ENCODE results near the gene P3H1.

The P3H1 gene

DNA sequence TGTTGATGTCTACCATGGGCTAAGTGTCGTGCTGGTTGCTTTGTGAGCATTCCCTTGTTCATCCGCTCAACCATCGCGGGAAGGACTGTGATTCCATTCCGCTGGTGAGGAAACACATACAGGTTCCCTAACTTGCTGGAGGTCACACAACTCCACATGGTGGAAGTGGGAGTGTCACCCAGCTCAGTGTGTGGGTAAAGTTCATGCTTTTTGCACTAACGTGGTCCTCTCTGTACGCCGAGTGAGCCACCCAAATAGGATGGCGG lies 22.7 kb downstream of the P3H1 start:
- no peak for DNase-seq (ENCODE audit: low spot score)

DNA sequence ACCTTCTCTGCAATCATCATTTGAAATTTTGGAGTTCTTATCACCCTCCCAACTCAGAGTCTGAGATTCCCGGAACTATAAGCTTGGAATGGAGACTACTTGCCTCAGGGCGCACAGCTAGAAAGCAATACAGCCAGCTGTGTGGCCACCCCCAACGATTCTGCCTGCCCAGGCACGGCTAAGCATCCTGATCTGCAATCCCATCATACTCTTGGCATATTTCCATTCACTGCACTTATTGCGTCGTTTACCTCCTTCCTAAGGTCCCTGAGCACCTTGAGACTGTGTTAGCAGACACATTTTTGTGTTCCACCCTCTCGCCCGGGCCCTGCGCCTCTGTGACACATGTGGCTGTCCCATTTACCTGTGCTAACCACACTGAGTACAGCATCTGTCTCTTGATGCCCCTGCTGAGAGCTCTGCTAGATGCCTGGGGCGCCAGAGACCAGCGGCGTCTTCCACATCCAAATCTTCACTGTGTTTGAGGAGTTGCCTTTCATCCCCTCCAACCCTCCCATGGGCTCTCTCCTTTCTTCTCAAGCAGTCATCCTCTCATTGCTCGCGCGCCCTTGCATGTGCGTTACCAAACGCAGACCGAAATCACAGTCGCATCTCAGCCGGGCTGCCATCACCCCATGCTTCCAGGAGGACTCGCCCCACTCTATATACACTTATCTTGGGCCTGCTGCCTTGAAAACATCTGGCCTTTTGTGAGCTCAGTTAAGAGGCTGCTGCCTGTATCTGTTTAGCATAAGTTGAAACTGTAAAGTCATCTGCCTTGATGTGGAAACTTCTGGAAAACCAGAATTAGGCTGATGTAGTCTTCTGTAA lies 23.3 kb downstream of the P3H1 start:
- DNase-seq (ENCODE audit: low spot score), result no peak

- DNase-seq (ENCODE audit: low spot score), result no peak
These were observed 24.1 kb downstream of the P3H1 start for GRCh38 chr1:42742617-42743316.

DNA sequence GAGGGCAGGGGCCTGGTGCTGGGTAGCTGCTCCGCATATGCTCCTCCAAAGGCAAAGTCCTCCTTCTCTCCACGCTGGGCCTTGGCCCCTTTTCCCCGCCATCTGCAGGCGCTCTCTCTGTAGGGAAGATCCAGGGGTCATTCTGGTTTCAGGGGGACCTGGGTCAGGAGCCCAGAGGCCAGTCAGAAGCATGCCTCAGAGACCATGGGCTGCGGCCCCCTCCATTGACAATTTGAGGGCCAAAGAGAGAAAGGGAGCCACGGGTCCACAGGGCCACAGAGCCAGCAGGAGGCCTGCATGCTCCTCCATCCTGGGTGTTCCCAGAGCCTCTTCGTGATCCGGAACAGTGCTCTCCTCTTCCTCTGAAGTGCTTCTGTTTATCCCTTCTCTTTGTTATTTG lies 24.7 kb downstream of the P3H1 start:
- DNase-seq (ENCODE audit: low spot score), result no peak

DNA sequence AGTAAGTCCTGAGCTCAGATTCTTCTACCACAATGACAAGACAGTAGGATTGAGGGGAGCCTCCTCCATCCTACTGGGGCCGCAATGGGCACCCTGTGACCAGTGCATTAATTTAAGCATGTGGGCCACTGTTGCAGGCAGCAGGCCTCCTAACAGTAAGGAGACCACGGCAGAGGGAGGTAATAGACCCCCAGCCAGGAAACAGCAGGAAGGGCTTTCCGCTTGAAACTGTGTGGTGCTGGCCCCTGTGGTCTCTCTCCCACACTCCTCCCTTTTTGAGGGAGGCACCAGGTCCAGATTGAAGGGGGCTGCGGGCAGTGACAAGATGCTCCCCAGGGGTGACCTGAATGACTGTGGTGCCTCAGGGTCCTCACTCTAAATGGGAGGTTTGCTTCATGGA lies 25.1 kb downstream of the P3H1 start:
- no peak for DNase-seq (ENCODE audit: low spot score)

DNA sequence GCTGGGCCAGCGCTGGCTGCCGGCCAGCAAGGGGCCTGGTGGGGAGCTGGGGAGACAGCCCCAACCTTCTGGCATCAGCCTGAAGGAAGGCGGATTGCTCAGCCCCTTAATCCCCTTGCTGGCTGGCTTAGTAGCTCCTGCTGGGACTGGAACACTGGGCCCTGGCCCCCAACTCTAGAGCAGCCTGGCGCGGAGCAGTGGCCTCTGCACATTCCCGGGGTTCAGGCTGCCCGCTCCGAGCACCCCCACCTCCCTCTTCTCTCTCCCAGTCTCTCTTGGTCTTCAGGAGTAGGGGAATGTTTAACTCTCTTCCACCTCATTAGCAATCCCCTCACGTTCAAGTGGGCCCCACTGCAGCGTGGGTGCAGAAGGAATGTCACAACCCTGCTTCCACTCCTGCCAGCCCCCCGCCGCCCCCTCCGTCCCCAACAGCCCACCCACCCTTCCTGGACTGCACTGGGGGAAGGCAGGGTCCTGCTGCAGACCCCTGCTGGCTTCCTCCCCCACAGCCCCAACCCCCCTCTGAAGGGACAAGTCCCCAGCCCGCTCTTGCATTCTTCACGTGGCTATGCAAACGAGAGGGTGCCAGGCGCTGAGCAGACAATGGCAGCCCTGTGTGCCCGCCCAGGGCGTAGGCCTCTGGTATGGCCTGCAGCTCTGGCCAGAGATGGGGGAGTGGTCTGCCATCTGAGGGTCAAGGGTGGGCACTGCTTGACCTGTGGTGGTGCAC lies 25.8 kb downstream of the P3H1 start:
- no peak for DNase-seq (ENCODE audit: low spot score)

- DNase-seq (ENCODE audit: low spot score), result no peak
These were observed 26.8 kb downstream of the P3H1 start, which contains the start of gene CLDN19 for GRCh38 chr1:42739753-42740700. Gene CLDN19 (minus strand): TSS chr1:42740236. CDS start chr1:42740063, 173 bp downstream.

DNA sequence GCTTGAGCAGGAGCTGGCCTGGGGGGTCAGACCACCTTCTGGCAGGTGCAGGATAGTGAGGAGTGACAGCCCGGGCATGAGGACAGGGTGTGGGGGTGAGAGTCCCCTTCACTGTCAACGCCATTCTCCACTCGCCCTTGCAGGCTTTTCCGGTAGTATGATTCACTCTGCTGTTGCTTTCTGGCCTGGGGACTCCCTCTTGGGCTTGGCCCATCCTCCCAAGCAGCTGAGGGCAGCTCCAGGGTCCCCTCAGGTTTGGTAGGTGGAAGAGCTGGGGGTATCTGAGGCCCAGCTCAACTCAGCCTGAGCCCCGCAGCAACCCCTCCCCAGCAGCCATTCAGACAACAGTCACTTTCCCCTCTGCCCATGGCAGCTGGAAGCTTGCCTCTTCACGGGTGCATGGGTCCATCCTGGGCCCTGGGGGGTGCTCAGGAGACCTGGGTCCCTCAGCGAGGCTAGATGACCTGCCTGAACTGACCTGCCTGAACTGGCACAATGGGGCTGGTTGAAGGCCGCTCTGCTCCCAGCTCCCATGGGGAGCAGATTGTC lies 28.1 kb downstream of the P3H1 start:
- DNase-seq (ENCODE audit: low spot score), result no peak

- DNase-seq (ENCODE audit: low spot score), result no peak
These were observed 28.7 kb downstream of the P3H1 start for GRCh38 chr1:42737986-42738677.

- DNase-seq (ENCODE audit: low spot score), result no peak
These were observed 29.6 kb downstream of the P3H1 start for GRCh38 chr1:42737257-42737656.

DNA sequence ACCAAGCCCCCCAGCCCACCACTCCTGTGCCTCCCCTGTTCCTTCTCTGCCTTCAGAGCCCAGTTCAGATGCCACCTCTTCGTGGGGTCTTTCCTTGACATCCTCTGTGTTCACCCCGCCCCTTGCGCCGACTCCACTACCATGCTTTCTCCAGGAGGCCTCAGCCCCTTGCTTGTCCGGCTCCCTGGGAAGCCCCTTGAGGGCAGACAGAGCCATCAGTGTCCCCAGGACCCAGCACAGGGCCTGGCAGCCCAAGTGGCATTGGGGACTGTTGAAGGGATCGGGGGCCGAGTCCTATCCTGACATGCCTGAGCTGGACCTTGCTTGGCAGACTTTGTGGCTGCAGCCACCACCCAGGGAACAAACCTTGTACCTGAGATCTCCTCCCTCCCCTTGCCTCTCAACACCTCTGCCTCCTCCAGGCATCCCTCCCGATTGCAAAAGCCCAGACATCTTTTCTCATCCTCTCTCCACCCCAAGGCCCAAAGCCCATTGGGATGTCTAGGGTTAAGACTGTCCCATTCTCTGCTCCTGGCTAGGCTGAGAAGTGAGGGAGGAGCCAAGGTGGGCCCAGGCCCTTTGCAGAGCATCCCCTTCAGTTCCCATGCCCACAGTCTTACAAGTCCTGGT lies 30.1 kb downstream of the P3H1 start:
- DNase-seq (ENCODE audit: low spot score), result no peak

DNA sequence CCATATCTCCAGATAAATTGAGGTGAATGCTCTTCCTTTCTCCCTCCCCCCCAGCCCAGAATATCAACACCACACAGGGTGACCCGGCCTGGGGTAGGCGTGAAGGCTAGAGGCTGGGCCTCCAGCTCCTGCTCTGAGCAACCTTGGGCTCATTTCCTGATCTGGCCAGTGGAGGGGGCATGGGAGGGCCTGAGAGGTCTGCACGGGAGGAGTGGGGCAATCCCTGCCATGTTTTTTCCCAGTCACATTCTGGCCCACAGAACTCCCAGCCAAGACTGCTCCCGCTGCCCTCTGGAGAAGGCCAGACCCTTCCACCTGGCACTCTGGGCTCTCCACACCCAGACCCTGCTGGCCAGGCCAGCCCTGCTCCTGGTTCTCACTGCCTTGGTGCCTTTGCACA lies 30.7 kb downstream of the P3H1 start:
- DNase-seq (ENCODE audit: low spot score), result peak; percentile 31

- no peak for DNase-seq (ENCODE audit: low spot score)
These were observed 31.2 kb downstream of the P3H1 start for GRCh38 chr1:42735477-42736105.

DNA sequence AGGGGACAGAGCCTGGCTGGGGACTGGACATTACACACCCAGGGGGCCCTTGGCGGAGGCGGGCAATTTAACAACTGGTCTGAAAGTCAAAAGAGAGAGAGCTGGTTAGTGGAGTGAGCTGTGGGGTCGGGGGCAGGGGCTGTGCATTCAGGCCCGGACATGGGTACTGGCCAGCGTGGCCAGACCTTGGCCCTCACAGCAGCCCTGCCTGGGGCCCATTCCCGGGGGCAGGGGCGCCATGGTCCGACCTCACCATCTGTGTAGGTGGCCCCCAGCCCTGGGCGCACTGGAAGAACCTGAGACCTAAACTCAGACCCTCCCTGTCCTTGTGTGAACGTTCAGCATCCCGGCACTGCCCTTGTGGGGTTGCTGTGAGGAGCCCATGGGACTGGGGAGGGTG lies 31.8 kb downstream of the P3H1 start:
- DNase-seq (ENCODE audit: low spot score), result no peak

DNA sequence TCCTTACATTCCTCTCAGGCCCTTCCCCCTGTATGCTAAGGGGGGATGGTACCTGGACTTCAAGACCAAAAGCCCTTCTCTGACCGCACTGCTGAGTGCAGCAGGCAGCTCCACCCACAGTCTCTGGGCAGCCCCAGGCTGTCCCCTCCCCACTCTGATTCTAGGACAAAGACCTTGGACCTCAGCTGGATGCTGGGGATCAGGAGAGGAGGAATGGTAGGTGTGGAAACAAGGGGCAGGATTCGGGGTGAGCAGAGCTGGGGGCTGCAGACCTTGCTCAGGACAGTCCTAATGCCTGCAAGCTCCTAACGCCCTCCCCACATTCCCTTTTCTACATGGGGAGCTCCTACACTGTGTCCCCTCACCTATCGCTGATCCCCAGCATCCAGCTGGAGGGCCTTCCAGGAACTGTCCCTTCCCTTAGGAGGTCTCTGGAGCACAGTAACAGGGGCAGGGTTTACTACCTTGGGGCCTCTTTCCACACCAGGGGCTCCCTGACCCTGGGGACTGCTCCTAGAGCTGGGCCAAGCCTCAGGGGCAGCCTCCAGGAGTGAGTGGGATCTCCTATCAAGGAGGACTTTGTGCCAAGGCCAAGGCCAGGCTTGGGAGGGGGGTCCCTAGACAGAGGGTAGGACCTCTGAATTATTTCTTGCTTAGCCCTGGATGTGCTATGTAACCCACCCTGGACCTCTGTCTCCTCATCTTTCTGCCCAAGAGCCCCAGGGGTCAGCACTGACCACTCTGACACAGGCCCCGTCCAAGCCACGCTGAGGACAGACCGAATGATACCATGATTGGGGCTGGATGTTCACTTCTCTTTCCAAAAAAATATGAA lies 32.4 kb downstream of the P3H1 start:
- DNase-seq (ENCODE audit: low spot score), result no peak

GRCh38 chr1:42733415-42734200 lies 33.2 kb downstream of the P3H1 start:
- DNase-seq (ENCODE audit: low spot score), result no peak

DNA sequence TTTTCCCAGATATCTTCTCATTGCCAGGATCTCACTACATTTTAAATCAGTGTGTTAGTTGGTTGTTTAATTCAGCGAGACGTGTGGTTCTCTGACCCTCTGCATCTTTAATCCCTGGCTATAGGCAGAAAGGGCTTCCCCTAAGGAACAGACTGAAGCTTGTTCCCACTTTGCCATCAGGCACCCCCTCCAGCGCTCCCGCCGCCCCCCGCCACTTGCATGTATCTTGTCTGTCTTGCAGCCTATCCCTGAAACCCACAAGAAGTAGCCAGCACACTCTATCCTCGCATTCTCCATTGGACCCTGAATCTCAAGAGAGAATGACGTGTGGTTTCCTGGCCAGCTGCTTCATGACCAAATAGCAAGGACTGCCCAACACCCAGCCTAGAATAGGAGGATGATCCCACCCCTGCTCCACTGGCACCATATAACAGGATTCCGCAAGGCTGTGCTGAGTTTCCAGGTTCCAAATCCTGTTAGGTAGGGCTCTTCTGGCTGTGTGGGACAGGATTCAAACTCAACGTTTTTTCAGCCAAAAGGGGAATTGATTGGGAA lies 34.6 kb downstream of the P3H1 start:
- no peak for DNase-seq (ENCODE audit: low spot score)

- no peak for DNase-seq (ENCODE audit: low spot score)
These were observed 35.2 kb downstream of the P3H1 start for GRCh38 chr1:42731585-42731984.
